Activated B cell treated with CpG ODN at 0.5 μM for 24 hours (primary cell): ENCODE measurements around the gene LGALS3. TPM values are rescaled to one million over a fixed set of nuclear protein-coding genes. Genes with fewer than 3 reads are reported as not detected.

ENCODE experiments used
- ATAC-seq: fragments of 200-7000 bp; cut with Tn5 transposase; one replicate; pipeline ENCODE4 v1.10.0; 2021; ENCODE audit warnings: low read depth, mild to moderate bottlenecking, moderate library complexity
- CTCF ChIA-PET: fragments of 350-600 bp; sonication (Branson Sonifier 250); formaldehyde crosslinking; loops from one replicate; lab custom pipeline; 2021; ENCODE audit warnings: antibody characterized with exemption; lab: Charles Lee
- POLR2A ChIA-PET: fragments of 350-600 bp; sonication (Branson Sonifier 250); formaldehyde crosslinking; loops from one replicate; lab custom pipeline; 2021; ENCODE audit warnings: antibody characterized with exemption; lab: Charles Lee
- DNase-seq: peaks from one replicate; pipeline ENCODE4 v3.0.0; 2022
- H3K27ac Mint-ChIP-seq: one replicate; pipeline ENCODE4 v1.8.0; 2020; ENCODE audit warnings: mixed read lengths
- H3K27me3 Mint-ChIP-seq: one replicate; pipeline ENCODE4 v1.8.0; 2021; ENCODE audit warnings: mixed read lengths
- H3K36me3 Mint-ChIP-seq: one replicate; pipeline ENCODE4 v1.8.0; 2021; ENCODE audit warnings: low read depth, mixed read lengths
- H3K4me1 Mint-ChIP-seq: one replicate; pipeline ENCODE4 v1.8.0; 2021; ENCODE audit warnings: mixed read lengths
- H3K4me3 Mint-ChIP-seq: one replicate; pipeline ENCODE4 v1.8.0; 2020; ENCODE audit warnings: mild to moderate bottlenecking, mixed read lengths
- H3K9me3 Mint-ChIP-seq: one replicate; pipeline ENCODE4 v1.8.0; 2020; ENCODE audit warnings: mixed read lengths
- CTCF ChIP-seq: fragments of 200-600 bp; IDR thresholded peaks from one replicate; pipeline ENCODE4 v1.8.0; 2022; ENCODE audit warnings: antibody characterized with exemption, mild to moderate bottlenecking
- intact Hi-C: fragments of 100-400 bp; cut with micrococcal nuclease; formaldehyde crosslinking; loops from one replicate; pipeline ENCODE4 v1.15.1; 2024
- total RNA-seq: library from RNA; stranded (reverse); gene quantifications from 2 replicates; pipeline ENCODE4 v1.2.3, GENCODE V29; 2022

LGALS3 gene
- total RNA-seq, 1 donor from 2014 or later: 199 TPM

DNA sequence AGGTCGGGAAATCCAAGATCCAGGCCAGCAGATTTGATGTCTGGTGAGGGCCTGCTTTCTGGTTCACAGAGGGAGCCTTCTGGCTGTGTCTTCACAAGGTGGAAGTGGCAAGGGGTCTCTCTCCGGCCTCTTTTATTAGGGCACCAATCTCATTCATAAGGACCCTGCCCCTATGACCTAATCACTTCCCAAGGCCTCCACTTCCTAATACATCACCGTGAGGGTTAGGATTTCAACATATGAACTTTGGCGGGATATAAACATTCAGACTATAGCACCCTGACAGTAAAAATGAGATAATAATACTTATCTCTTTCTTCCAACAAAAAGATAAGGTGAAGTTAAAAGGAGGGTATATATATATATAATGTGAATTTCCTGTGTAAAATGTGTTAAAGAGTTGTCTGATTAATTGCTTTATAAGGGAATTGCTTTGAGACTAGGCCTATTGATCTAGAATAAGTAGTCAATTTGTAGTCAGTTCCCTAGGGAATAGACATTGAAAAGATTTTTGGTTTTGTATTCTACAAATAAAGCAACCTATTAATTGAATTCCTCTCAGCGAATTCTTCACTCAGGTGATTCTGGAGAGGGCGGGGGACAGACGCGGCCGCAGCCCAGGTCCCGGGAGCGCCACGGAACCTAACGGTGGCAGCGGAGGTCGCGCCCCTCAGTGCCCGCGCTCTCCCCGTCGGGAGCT is 516 bp upstream of the LGALS3 start:
- peak overlapping the region; percentile 81 for H3K4me3 Mint-ChIP-seq
- intact Hi-C loops: loop anchor here (1.0 to 5.0 kb wide), 12 partner anchors 26 to 1516 kb away; partner anchors contain the start of genes DLGAP5, FBXO34, GCH1 and MAPK1IP1L
- peaks cover 2% of the 10 kb centered on the region for H3K27me3 Mint-ChIP-seq
- DNase-seq (no peak), ATAC-seq (no peak)
- H3K9me3 Mint-ChIP-seq: no peaks in the 10 kb centered on the region
- H3K4me1 Mint-ChIP-seq: peaks cover 45% of the 10 kb centered on the region
- H3K36me3 Mint-ChIP-seq: peaks cover 22% of the 10 kb centered on the region
- TF ChIP-seq CTCF: no peak
- H3K27ac Mint-ChIP-seq: peak overlapping the region; percentile 83
- POLR2A ChIA-PET: interaction anchor here (1.3 to 4.7 kb wide), 13 partner anchors 19 to 227 kb away, joined by 4 to 78 read pairs (median 9); partner anchors contain the start of genes MAPK1IP1L, SOCS4 and WDHD1
- CTCF ChIA-PET: interaction anchor here (1.3 to 2.7 kb wide), 2 partner anchors 32 to 57 kb away, joined by 4 to 16 read pairs; no protein-coding TSS in a partner anchor

GRCh38 chr14:55129428-55130195 is 560 bp downstream of the LGALS3 start:
- H3K4me1 Mint-ChIP-seq: peaks cover 46% of the 10 kb centered on the region
- H3K27me3 Mint-ChIP-seq: peaks cover 2% of the 10 kb centered on the region
- peaks cover 29% of the 10 kb centered on the region for H3K36me3 Mint-ChIP-seq
- POLR2A ChIA-PET: interaction anchor here (0.5 to 4.7 kb wide), 25 partner anchors 9 to 407 kb away, joined by 3 to 78 read pairs (median 6); partner anchors contain the start of genes MAPK1IP1L, SOCS4 and WDHD1
- ATAC-seq (peak; percentile 83), DNase-seq (peak; percentile 83)
- no peak for TF ChIP-seq CTCF
- CTCF ChIA-PET: interaction anchor here (0.6 to 2.7 kb wide), 6 partner anchors 27 to 224 kb away, joined by 3 to 16 read pairs (median 3); partner anchors contain the start of gene MAPK1IP1L
- no peaks in the 10 kb centered on the region for H3K9me3 Mint-ChIP-seq
- H3K4me3 Mint-ChIP-seq: peak overlapping the region; percentile 90
- peak overlapping the region; percentile 88 for H3K27ac Mint-ChIP-seq
- intact Hi-C loops: loop anchor here (1.0 to 5.0 kb wide), 13 partner anchors 15 to 1517 kb away; partner anchors contain the start of genes DLGAP5, FBXO34, GCH1 and MAPK1IP1L

DNA sequence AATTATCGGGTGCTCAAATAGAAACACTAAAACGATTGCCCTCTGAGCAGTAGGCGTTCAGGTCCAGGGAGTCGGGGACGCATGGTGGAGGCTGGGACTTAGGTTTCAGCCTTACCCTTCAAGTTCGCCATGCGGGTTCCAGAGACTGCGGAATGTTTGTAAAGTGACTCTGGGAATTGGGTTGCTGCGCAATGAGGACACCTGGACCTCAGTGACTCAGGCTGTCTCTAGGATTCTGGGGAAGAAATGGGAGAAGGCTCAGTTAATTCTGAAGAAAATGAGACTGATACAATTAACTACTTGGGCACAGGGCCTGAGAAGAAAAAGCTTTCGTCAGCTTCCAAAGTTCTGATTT is 1.1 kb downstream of the LGALS3 start:
- peak overlapping the region; percentile 90 for H3K4me3 Mint-ChIP-seq
- ChIA-PET POLR2A (interaction anchor here (0.5 to 4.7 kb wide), 25 partner anchors 8 to 408 kb away, joined by 3 to 78 read pairs (median 6); partner anchors contain the start of genes MAPK1IP1L, SOCS4 and WDHD1), CTCF (interaction anchor here (0.6 to 2.7 kb wide), 4 partner anchors 30 to 223 kb away, joined by 3 to 16 read pairs (median 3); partner anchors contain the start of gene MAPK1IP1L)
- H3K27ac Mint-ChIP-seq: peak overlapping the region; percentile 88
- no peak for ATAC-seq
- no peaks in the 10 kb centered on the region for H3K9me3 Mint-ChIP-seq
- no peak for DNase-seq
- H3K4me1 Mint-ChIP-seq: peaks cover 46% of the 10 kb centered on the region
- peaks cover 2% of the 10 kb centered on the region for H3K27me3 Mint-ChIP-seq
- no peak for TF ChIP-seq CTCF
- peaks cover 32% of the 10 kb centered on the region for H3K36me3 Mint-ChIP-seq
- intact Hi-C loops: loop anchor here (2.0 kb wide), 1 partner anchor 15 kb away; no protein-coding TSS in a partner anchor

GRCh38 chr14:55131370-55132137 is 2.5 kb downstream of the LGALS3 start:
- H3K4me3 Mint-ChIP-seq: peak overlapping the region; percentile 48

More at GRCh38 chr14:55131370-55132137, 2.5 kb downstream of the LGALS3 start:
- peaks cover 2% of the 10 kb centered on the region for H3K27me3 Mint-ChIP-seq
- intact Hi-C loops: loop anchor here (2.0 kb wide), 1 partner anchor 13 kb away; no protein-coding TSS in a partner anchor
- TF ChIP-seq CTCF: no peak
- no peak for DNase-seq
- H3K27ac Mint-ChIP-seq: peak overlapping the region; percentile 38
- ChIA-PET POLR2A (interaction anchor here (0.5 to 1.0 kb wide), 4 partner anchors 38 to 80 kb away, joined by 3 read pairs; partner anchors contain the start of gene MAPK1IP1L), CTCF (interaction anchor here (1.0 to 2.7 kb wide), 3 partner anchors 29 to 80 kb away, joined by 3 to 16 read pairs (median 7); partner anchors contain the start of gene MAPK1IP1L)
- no peak for ATAC-seq
- no peaks in the 10 kb centered on the region for H3K9me3 Mint-ChIP-seq
- H3K36me3 Mint-ChIP-seq: peaks cover 32% of the 10 kb centered on the region
- H3K4me1 Mint-ChIP-seq: peaks cover 39% of the 10 kb centered on the region
